NCI-H146 treated with DMSO at 0.1 percent for 48 hours (cell line): ENCODE results near the gene RPAP3.
"Not testable (repeated sequence)": the region's sequence is repeated elsewhere in the genome, so short reads cannot be mapped to it uniquely, and the experiment has no call there.

Experiments
- DNase-seq: peaks from one replicate; lab custom pipeline; 2025; ENCODE audit not compliant: unreplicated experiment; lab: John Stamatoyannopoulos, UW

RPAP3 gene

GRCh38 chr12:47686645-47687240 lies 19.1 kb downstream of the RPAP3 start:
- no peak for DNase-seq

GRCh38 chr12:47679785-47680184 lies 26.0 kb downstream of the RPAP3 start:
- DNase-seq = no peak

GRCh38 chr12:47672068-47672467 lies 33.8 kb downstream of the RPAP3 start:
- DNase-seq = no peak

GRCh38 chr12:47667935-47668334 lies 37.9 kb downstream of the RPAP3 start:
- not testable (repeated sequence) for DNase-seq

- no peak for DNase-seq
Observed at GRCh38 chr12:47652521-47653234, 53.2 kb downstream of the RPAP3 start.

GRCh38 chr12:47651368-47652254 lies 54.2 kb downstream of the RPAP3 start:
- DNase-seq = peak; percentile 31

- no peak for DNase-seq
Observed at GRCh38 chr12:47650469-47650868, 55.4 kb downstream of the RPAP3 start.

GRCh38 chr12:47649381-47649780 lies 56.4 kb downstream of the RPAP3 start:
- DNase-seq = no peak

GRCh38 chr12:47648056-47648579 lies 57.7 kb downstream of the RPAP3 start:
- DNase-seq = no peak

- not testable (repeated sequence) for DNase-seq
Observed at GRCh38 chr12:47642310-47642709, 63.5 kb downstream of the RPAP3 start.

GRCh38 chr12:47636908-47637780 lies 68.7 kb downstream of the RPAP3 start:
- DNase-seq = peak; percentile 41

- DNase-seq = not testable (repeated sequence)
Observed at GRCh38 chr12:47635770-47636169, 70.1 kb downstream of the RPAP3 start.

GRCh38 chr12:47634127-47634526 lies 71.7 kb downstream of the RPAP3 start:
- DNase-seq = no peak

GRCh38 chr12:47621960-47622359 lies 83.9 kb downstream of the RPAP3 start:
- no peak for DNase-seq

- no peak for DNase-seq
Observed at GRCh38 chr12:47617476-47617875, 88.4 kb downstream of the RPAP3 start.

GRCh38 chr12:47616440-47616839 lies 89.4 kb downstream of the RPAP3 start:
- DNase-seq = no peak

GRCh38 chr12:47615711-47616110 lies 90.1 kb downstream of the RPAP3 start:
- DNase-seq = no peak

- DNase-seq = no peak
Observed at GRCh38 chr12:47614521-47614920, 91.3 kb downstream of the RPAP3 start.

- no peak for DNase-seq
Observed at GRCh38 chr12:47612953-47613352, 92.9 kb downstream of the RPAP3 start.

GRCh38 chr12:47611906-47612305 lies 93.9 kb downstream of the RPAP3 start:
- no peak for DNase-seq
